Dedifferentiated amniotic fluid mesenchymal stem cell (primary cell): ENCODE results near the gene MYO5B.

Source experiments
- DNase-seq: peaks from one replicate; pipeline ENCODE4 v3.0.0-alpha.2; 2016; ENCODE audit errors: extremely low spot score

MYO5B gene

DNA sequence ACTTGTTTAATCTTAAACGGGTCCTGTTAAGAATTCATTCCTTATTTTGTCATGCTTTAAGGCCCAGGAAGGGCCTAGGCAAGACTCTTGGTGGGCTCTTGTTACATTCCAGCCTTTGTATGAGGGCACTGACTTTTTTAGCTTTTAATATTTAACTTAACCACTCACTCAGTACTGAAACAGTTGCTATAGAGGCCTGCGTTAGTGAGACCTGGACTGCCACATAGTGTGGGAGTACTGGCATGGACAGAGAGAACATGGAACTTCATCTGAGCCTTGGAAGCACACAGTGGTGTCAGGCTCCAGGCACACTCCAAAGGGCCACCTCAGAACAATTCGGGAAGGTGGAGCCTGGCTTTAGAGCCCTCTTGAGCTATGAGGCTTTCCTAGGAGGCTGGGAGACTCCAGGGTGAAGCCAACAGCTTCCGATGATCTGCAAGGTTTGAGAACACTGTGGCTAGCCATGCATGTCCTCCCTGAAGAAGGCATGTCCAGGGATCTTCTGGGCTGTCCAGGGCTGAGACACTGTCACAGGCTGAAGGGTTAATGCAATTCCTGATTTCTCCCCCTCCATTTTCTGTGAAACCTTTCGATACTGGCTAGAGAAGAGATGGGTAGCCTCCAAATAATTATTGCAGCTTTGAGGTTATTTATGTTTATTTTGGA is 226.2 kb downstream of the MYO5B start:
- no peak for DNase-seq

DNA sequence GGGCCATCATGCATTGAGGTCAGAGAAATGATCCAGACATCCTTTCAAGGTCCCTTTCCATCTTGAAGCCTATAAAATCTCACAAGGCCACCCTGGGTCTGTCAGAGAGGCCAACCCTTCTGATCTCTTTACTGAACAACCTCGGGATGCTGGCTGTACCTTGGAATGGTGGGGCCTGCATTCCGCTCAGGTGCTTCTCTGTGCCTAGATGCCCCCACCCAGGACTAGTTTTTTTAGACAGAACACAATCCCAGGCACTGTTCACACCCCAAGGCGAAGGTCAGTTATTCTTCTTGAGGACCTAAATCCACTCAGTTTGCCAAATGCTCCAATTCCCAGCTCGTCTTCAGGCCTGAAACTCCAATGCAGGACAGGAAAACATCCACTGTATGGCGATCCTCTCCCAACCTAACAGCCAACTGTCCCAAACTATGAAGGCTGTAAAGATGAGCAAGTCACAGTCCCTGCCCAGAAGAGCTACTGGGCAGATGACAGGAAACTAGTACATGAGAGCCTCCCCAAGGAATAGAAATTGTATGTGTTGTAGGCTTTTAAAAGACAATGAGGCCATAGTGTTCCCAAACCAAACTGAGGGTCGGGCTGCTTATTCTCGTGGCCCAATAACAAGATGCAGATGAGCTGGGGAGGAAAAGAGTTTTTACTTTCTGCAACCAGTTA is 227.2 kb downstream of the MYO5B start:
- no peak for DNase-seq

DNA sequence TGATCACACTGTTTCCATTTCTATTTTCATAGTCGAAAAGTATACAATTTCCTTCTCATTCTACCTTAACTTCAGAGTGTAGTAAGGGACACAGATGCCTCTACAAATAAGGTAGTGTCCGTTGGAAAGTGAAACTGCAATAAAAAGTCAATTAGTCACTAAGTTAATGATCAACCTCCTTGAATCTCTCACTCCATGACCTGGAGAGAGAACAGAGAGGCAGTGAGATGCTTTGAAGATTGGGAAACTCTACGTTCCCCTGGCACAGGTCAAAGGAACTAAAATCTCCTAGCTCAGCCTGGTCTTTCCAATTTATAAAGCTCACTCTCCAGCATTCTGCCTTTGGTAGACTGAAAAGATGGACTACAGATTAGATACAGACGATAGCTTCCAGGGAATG is 227.8 kb downstream of the MYO5B start:
- DNase-seq, result no peak

DNA sequence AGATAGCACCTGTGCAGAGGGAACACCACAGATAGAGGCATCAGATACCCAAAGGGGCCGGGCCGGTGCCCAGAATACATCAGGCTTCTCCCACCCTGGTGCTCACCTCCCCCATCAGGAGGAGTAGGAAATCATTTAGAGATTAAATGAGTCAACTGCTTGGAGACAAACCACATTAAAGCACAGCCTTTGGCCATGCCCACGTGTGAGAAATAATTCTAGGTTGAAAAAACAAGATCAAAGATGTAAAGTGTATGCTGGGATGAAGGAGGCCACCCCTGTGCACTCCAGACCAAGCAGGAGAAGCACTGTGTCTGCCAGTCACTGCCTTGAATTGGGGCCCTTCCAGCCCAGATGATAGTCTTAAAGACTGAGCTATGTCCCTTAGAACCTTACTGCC is 228.9 kb downstream of the MYO5B start:
- no peak for DNase-seq

DNA sequence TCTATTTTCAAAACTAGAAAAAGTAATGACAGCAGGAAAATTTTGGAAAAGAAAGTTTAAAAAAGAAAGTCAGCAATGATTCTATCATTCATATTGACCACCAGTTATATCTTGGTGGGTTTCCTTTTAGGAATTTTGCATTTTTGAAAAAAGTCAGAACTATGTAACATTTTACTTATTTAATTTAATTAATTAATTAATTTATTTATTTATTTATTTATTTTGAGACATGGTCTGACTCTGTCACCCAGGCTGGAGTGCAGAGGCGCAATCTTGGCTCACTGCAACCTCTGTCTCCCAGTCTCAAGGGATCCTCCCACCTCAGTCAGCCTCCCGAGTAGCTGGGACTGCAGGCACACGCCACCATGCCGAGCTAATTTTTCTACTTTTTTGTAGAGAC is 231.7 kb downstream of the MYO5B start:
- no peak for DNase-seq

DNA sequence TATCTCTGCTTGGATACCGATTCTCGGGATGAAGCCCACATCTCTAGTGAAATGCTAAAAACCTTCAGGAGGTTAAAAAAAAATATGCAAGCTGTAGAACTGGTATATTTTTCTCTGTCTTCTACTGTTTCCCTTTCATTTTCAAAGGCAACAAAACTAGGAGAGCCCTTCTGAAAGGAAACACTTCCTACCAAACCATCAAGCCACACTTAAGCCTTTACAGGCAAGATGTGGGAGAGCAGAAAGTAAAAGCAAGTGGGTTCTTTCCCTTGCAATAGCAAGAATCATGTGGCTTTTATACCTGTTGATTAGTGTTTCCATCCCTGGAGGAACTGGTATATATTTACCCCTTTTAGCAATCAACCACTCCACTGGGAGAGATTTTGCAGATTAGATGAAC is 233.7 kb downstream of the MYO5B start:
- no peak for DNase-seq

DNA sequence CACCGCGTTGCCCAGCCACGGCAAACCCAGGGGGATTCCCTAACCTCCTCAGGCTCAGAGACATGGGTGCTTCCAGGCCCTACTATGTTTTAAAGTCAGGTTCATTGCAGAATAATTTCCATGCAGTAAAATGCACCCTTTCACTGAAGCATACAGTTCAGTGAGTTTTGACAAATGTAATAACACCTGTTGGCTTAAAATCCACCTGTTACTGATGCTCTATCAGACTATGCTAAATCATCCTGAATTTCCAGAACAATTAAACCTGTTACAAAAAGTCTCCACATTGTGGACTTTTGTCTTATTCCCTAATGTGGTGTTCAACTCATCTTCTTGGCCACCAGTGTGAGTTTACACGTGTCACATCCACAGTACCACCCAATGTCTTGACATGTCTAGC is 234.6 kb downstream of the MYO5B start:
- DNase-seq, result no peak

DNA sequence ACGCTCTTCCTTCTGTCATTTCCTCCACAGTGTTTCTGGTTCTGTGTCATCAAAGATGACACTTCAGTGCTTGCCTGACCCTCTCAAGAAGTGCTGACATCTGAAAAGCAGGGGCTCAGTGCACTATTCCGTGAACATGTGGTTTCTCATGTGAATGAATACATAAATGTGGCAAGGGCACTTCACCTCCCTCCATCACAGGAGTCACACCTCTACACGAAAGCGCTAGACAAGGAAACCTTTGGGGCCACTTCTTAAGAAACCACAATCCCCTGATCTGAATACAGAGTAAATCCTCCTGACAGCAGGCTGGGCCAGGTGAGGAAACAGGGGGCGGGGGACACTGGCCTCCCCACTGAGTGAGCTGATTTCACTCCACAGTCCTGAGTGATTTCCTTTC is 235.8 kb downstream of the MYO5B start:
- DNase-seq, result no peak

DNA sequence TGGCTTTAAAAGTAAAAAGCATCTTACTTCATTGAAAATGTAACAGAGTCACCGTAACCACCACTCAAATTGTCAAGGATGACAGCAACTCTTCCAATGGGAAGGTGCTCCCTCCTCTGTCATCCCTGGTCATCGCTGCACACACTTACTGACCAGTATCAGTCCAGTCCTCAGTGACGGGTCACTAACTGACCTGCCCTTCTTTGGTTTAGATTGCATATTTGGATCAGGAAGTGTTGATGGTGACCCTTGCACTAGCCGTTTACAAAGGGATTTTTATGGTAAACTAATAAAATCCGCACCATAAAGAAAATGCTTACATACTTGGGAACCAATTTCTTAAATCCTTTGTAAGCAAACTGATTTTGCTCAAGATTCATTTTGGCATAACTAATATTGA is 239.7 kb downstream of the MYO5B start:
- DNase-seq, result no peak

DNA sequence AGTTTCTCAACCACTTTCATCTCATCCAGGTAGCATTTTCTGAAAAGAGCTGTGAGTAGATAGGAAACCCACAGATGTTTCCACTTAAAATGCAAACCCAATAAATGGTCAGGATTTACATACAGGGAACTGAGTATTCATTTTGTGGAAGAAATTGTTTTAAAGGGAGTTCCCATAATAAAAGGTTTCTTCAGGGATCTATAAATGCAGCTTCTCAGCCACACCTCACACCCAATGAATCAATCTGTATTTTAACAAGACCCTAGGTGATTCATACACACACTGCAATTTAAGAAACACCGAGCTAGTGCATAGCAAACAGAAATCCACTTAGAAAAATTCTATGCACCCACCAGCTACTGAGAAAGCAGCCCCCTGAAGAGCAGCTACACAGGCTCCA is 241.6 kb downstream of the MYO5B start:
- no peak for DNase-seq

DNA sequence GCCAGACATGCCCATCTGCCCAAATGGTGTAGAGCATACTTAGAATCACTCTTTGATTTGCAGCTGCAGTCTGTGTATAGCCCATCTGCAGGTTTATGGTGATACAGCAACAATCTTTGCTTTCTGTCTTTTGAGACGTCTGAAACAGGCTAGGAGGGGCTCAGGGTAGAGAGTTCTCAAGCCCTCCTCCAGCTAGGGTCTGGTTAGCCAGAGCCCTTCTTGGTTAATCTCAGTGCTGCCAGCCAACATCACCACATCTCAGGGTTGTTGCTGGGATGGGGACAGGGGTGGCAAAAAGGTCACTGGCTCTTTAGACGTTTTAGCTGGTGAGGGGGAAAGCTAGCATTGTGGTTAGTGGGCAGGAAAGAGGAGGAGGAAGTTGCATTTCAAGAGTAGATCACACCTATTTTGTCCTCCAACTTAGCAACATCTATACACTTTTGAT is 245.0 kb downstream of the MYO5B start:
- DNase-seq, result no peak

DNA sequence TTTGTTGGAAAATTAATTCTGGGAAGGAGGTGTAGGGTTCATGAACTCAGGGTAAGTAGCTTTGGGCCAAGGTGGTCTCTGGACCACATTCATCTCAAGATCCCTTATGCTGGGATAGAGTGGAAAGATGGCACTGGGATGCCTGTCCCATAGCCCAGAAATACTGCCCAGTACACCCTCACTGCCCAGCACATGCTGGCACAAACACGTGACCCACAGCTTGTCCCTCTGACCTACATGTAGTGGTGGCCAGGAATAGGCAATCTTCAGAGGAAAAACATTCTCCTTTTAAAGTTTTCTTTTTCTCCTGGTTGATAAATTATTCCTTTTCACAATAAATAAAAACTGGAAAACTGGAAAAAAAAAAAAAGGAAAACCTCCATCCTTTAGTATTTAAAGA is 246.0 kb downstream of the MYO5B start:
- no peak for DNase-seq

DNA sequence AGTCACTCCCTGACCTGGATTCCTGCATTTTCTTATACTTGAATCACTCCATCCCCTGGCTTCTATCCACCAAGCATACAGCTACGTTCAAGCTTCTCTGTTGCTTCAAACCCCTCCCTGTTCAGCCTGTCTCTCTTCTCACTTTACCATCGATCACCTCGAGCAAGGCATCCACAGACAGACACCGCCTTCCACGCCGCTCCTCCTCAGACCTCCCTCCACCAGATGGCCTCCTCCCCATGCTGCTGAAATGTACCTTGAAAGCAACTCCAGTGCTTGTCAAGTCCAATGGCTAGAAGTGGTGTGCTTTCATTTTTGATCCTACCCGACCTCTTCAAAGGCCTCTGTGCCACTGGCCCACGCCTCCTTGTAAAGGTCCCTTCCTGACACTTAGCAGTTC is 250.3 kb downstream of the MYO5B start:
- DNase-seq, result no peak

DNA sequence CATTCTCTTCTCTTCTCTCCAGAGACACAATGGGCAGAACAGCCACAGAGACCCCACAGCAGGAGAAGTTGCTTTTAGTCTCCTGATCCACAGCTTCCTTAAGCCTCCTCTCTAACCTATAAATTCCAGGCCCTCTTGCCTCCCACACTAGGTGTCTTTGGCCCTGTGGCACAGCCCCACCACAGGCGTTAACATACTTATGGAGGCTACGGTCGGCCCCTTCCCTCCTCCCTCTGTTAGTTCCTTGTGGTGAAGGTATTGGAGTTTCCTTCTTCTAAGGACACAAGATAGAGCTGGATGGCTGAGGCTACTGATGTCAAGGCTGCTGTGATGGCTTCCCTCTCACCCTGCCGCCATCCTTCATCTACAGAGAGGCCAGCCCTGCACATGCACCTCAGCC is 258.1 kb downstream of the MYO5B start:
- DNase-seq, result no peak

DNA sequence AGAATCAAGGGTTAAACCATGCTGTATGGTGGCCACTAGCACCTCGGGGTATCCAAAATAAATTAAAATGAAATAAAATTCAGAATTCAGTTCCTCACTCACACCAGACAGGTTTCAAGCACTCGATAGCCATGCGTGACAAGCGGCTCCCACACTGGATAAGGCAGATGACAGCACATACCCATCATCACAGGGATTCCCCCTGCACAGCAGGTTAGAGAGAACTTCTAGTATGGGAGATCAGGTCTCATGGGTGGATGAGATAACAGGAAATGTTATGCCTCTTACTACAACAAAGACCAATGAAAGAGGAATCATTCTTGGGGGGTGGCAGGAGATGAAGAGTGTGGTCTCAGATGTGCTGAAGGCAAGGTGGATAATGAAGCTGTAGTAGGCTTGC is 259.7 kb downstream of the MYO5B start:
- no peak for DNase-seq

DNA sequence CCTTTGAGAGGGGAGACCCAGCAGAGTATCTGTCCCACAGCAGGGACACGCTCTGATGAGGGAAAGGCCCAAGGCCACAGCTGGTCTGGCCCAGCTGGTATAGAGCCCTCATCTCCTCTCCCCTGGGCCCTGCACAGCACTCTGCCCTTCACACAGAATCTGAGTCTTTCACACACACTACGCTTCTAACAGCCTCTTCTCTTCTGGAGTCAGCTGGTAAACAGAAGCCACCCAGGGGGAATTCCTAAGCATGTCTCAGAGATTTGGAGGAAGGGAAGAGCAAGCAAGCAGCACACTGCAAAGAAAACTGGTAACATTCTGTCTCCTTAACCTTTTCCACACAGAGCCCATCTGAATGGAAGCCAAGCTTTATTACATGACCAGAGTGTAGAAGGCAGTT is 260.5 kb downstream of the MYO5B start:
- DNase-seq, result peak; percentile 35

DNA sequence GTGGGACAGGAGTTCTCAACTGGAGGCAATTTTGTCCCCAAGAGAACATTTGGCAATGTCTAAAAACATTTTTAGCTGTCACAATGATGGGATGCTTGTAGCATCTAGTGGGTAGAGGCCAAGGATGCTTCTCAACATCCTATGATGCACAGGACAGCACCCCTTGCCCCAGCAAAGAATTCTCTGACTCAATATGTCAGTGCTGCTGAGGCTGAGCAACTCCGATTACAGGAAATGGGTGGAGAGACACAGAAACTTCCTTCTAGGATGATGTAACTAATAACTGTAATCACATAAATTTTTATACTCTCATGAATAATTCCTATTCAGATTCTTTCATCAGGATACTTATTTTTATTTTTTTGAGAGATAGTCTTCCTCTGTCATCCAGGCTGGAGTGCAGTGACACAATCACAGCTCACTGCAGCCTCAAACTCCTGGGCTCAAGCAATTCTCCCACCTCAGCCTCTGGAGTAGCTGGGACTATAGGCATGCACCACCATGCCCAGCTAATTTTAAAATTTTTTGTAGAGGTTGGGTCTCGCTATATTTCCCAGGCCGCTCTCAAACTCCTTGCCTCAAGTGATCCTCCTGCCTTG is 261.3 kb downstream of the MYO5B start:
- DNase-seq, result no peak

DNA sequence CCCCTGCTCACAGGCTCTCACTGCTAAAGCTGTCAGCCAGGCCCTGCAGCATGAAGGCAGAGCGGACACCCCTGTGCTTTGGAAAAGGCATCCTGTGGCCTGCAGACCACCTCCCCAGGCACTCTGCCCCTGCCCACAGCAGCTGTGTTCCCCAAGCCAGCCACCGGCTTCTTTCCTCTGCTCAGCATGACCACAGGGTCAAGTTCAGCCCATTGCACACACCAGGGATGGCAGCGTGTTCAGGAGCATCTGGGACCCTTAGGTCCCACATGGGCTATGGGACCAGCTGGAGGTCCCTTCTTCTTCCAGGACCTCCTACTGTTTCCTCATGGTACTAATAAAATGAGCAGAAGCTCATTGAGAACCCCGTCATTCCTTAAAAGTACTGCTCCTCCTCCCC is 263.2 kb downstream of the MYO5B start:
- DNase-seq, result no peak

DNA sequence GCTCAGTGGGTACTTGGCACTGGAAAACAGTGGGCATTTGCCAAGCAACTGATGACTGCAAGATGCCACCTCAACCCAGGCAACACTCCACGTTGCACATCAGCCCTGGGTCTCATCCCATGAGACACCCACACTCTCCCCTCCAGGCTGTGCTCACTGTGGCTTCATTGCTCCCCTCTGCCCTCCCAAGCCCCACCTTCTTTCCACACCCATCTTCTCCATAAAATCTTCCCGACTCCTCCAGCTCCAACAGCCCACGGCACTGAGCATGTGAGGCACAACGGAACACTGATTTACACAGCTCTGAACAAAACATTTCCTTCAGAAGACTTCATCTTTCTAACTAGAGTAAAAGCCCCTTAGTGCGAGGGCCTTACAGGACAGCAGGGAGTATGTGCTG is 263.8 kb downstream of the MYO5B start:
- DNase-seq, result no peak

DNA sequence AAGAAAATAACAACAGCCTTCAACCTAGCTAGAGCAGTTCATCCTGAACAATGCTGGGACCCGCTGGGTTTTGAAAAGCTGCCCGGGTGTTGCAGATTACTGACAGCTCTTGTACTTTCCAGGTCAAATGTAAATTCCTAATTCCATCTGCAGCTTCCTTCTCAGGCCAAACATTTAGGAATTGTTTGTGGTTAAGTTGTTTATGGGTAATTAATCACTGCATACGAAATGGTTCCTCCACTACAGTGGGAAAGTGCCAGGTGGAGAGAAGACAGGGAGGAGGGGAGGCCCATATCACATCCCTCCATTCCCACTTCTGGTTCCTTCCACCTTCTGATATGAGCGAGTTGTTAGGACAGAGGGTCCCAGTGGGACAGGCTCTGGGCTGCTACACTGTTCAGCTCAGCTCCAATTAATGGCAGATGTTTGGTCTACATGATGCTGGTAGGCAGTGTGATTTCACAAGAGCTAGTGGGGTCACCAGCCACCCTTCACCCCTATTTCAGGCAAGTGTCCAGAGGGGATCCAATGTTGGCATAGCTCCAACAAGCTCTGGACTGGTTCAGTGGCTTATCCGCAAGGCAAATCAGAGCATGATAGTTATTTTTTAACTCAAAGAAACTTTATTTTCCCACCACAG is 268.7 kb downstream of the MYO5B start:
- DNase-seq, result no peak

DNA sequence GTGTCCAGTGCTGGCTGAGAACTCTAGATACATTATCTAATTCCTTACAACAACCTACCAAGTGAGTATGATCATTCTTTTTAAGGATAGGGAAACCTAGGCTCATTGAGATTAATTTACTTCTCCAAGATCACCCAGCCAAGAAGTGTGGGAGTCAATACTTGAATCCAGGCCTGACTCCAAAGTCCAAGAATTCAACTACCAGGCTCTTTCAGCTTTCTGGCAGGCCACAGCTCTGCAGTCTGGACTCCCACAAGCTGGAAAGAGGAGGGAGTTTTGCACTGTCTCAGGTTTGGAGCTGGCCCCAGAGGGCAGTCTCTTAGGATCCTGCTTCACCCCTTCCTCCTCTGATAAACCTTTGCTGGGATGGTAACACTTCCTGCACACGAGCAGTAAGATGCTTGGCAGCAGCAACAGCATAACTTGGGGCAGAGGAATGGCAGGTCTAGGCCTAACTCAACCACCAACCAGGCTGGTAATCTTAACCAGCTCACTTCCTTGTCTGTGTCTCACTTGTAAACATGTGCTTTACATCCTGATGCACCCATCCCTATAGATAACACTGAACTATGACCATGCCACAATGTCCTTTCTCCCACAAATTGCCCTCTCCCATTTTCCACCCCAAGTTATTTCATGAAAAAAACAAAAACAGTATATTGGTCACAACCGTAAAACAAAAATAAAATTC is 270.5 kb downstream of the MYO5B start:
- no peak for DNase-seq

DNA sequence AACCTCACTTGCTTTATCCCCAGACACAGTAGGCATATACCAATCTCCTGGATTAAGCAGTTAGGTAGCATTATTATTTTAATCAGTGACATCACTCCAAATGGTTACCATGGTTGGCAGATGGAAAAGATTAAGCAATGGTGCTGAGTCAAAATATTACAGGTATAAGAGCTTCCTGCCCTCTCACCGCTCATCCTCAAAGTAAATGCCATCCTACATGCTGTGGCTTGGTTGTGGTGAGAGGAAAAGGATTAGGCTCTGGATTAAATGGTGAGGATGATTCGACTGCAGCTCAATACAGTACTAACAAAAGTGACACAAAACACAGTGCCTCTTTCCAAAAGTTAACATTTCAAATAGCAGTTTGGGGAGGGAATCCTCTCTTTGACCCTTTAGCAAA is 272.7 kb downstream of the MYO5B start:
- no peak for DNase-seq
